GM12892 (cell line): ENCODE data around the gene CENPU.

ENCODE experiments used
- POLR2A ChIP-seq: IDR thresholded peaks from 2 replicates; pipeline ENCODE4 v1.6.1; 2011; ENCODE audit warnings: low read depth, low read length, control low read depth
- POLR2AphosphoS5 ChIP-seq: IDR thresholded peaks from 2 replicates; pipeline ENCODE4 v1.6.1; 2011; ENCODE audit warnings: low read depth, low read length, control low read depth

DNA sequence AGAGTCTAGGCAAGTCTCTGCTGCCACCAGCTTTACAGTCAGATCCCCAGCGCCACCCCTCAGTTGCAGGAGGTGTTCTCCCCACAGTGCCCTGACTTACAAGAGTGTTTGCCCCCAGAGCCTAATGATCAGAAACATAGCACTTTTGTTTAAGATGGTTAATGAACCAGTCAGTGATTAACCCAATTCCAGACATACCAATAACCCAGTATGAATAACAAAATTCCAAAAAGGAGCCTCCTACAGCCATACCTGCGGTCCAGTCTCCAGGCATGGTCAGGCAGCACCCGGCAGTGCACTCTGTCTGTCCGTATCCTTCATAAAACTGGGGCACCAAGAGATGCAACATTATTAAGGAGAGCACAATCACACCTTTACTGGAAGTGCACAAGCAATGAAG is 30.7 kb upstream of the CENPU start:
- TF ChIP-seq POLR2AphosphoS5 (no peak), POLR2A (no peak)
